Measurements from ENCODE around the gene DSCAML1. TPM values are rescaled to one million over a fixed set of nuclear protein-coding genes. Genes with fewer than 3 reads are reported as not detected.

Gene DSCAML1
- total RNA-seq, 1 experiment from 2014 or later = 0.90 TPM

DNA sequence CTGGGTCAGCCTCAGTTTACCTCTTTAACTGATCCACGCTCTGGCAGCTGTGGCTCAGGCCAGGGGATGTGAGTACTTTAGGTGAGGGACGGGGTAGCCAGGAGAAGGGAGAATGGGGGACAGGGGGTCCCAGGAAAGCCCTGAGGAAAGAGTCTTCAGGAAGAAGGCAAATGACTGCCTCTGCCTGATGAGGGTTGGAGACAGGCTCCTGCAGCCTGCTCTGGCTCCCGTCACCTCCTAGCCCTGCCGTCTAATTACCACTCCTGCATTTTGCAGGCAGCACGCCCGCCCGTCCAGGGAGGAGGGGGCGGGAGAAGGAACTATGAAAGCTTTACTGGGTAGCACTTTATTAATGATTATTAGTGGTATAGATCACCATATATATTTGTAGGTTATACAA is 352.8 kb downstream of the DSCAML1 start:
- no peaks in the 10 kb centered on the region for H3K36me3 Mint-ChIP-seq
- H3K27me3 Mint-ChIP-seq (ENCODE audit: low read depth) = no peaks in the 10 kb centered on the region
- TF ChIP-seq ATF1 (CRISPR knock-in tag; IDR thresholded peaks at IDR 0.05) (no peak), SMAD3 (CRISPR knock-in tag; IDR thresholded peaks at IDR 0.05; ENCODE audit: borderline replicate concordance) (no peak), FOXJ3 (CRISPR knock-in tag; IDR thresholded peaks at IDR 0.05; ENCODE audit: borderline replicate concordance) (no peak)
- no peaks in the 10 kb centered on the region for H3K9me3 Mint-ChIP-seq
- DNase-seq (ENCODE audit: low spot score) = no peak
- H3K4me1 Mint-ChIP-seq = peaks cover 7% of the 10 kb centered on the region
- ChIA-PET CTCF (interaction anchor here (0.6 to 4.9 kb wide), 48 partner anchors 11 to 375 kb away, joined by 3 to 84 read pairs (median 4); partner anchors contain the start of gene CEP164), POLR2A (no interaction called here)
- H3K27ac Mint-ChIP-seq = no peak overlapping the region
- no peak for ATAC-seq
- H3K4me3 Mint-ChIP-seq = no peak overlapping the region

- ChIA-PET POLR2A (no interaction called here), CTCF (interaction anchor here (0.6 to 4.9 kb wide), 53 partner anchors 12 to 441 kb away, joined by 3 to 84 read pairs (median 4); partner anchors contain the start of gene CEP164)
- Mint-ChIP-seq H3K27ac (no peak overlapping the region), H3K27me3 (ENCODE audit: low read depth) (no peaks in the 10 kb centered on the region), H3K36me3 (no peaks in the 10 kb centered on the region), H3K4me3 (no peak overlapping the region), H3K4me1 (peaks cover 7% of the 10 kb centered on the region), H3K9me3 (no peaks in the 10 kb centered on the region)
- DNase-seq (ENCODE audit: low spot score) (peak; percentile 84), ATAC-seq (peak; percentile 95)
- TF ChIP-seq, protein P1, sequence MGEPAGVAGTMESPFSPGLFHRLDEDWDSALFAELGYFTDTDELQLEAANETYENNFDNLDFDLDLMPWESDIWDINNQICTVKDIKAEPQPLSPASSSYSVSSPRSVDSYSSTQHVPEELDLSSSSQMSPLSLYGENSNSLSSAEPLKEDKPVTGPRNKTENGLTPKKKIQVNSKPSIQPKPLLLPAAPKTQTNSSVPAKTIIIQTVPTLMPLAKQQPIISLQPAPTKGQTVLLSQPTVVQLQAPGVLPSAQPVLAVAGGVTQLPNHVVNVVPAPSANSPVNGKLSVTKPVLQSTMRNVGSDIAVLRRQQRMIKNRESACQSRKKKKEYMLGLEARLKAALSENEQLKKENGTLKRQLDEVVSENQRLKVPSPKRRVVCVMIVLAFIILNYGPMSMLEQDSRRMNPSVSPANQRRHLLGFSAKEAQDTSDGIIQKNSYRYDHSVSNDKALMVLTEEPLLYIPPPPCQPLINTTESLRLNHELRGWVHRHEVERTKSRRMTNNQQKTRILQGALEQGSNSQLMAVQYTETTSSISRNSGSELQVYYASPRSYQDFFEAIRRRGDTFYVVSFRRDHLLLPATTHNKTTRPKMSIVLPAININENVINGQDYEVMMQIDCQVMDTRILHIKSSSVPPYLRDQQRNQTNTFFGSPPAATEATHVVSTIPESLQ (CRISPR knock-in tag; IDR thresholded peaks at IDR 0.05) = no peak
- TF ChIP-seq RORB (CRISPR knock-in tag; IDR thresholded peaks at IDR 0.05) (no peak), JAZF1 (CRISPR knock-in tag; IDR thresholded peaks at IDR 0.05) (no peak), IRF2 (CRISPR knock-in tag; IDR thresholded peaks at IDR 0.05; ENCODE audit: borderline replicate concordance, low read depth) (no peak), USF1 (CRISPR knock-in tag; IDR thresholded peaks at IDR 0.05) (no peak), ZNF219 (CRISPR knock-in tag; IDR thresholded peaks at IDR 0.05; ENCODE audit: borderline replicate concordance) (no peak), ETV6 (CRISPR knock-in tag; IDR thresholded peaks at IDR 0.05) (no peak), ZNF423 (CRISPR knock-in tag; IDR thresholded peaks at IDR 0.05) (0 out of 2 replicates have a peak, but pooled peaks have one; percentile 12)
- TF ChIP-seq, protein P2, sequence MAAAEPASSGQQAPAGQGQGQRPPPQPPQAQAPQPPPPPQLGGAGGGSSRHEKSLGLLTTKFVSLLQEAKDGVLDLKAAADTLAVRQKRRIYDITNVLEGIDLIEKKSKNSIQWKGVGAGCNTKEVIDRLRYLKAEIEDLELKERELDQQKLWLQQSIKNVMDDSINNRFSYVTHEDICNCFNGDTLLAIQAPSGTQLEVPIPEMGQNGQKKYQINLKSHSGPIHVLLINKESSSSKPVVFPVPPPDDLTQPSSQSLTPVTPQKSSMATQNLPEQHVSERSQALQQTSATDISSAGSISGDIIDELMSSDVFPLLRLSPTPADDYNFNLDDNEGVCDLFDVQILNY (CRISPR knock-in tag; IDR thresholded peaks at IDR 0.05) = no peak
- TF ChIP-seq, protein P3, sequence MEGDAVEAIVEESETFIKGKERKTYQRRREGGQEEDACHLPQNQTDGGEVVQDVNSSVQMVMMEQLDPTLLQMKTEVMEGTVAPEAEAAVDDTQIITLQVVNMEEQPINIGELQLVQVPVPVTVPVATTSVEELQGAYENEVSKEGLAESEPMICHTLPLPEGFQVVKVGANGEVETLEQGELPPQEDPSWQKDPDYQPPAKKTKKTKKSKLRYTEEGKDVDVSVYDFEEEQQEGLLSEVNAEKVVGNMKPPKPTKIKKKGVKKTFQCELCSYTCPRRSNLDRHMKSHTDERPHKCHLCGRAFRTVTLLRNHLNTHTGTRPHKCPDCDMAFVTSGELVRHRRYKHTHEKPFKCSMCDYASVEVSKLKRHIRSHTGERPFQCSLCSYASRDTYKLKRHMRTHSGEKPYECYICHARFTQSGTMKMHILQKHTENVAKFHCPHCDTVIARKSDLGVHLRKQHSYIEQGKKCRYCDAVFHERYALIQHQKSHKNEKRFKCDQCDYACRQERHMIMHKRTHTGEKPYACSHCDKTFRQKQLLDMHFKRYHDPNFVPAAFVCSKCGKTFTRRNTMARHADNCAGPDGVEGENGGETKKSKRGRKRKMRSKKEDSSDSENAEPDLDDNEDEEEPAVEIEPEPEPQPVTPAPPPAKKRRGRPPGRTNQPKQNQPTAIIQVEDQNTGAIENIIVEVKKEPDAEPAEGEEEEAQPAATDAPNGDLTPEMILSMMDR (IDR thresholded peaks at IDR 0.05) = peak; percentile 56; the same call in 1 of the 2 replicates
Observed at GRCh38 chr11:117443266-117444186, 353.5 kb downstream of the DSCAML1 start.

DNA sequence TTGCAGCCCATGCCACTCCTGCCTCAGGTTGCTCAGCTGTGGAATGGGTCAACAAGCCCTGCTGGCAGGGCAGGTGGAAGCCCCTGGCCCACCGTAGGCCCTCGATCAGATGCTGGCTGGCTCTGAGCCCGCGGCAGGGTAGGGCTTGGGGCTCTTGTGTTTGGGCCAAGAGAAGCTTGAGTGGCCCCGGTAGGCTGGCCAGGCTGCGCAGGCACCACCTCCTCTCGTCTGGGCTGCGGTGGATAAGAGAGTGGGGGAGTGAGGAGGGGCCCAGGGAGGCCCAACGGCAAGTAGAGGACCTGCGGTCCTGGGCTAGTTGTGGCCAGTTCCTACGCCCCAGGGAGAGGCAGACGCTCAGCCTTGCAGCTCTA is 354.2 kb downstream of the DSCAML1 start:
- Mint-ChIP-seq H3K27ac (no peak overlapping the region), H3K36me3 (no peaks in the 10 kb centered on the region), H3K4me3 (no peak overlapping the region), H3K9me3 (no peaks in the 10 kb centered on the region), H3K27me3 (ENCODE audit: low read depth) (no peaks in the 10 kb centered on the region), H3K4me1 (peaks cover 7% of the 10 kb centered on the region)
- ATAC-seq (no peak), DNase-seq (ENCODE audit: low spot score) (no peak)
- ChIA-PET CTCF (interaction anchor here (0.9 to 4.9 kb wide), 35 partner anchors 12 to 442 kb away, joined by 3 to 84 read pairs (median 6); partner anchors contain the start of gene CEP164), POLR2A (no interaction called here)
- TF ChIP-seq, protein P3 (IDR thresholded peaks at IDR 0.05) = no peak
- TF ChIP-seq JAZF1 (CRISPR knock-in tag; IDR thresholded peaks at IDR 0.05) (no peak), ZNF138 (CRISPR knock-in tag; conservative IDR thresholded peaks at IDR 0.05) (no peak), TCF7 (CRISPR knock-in tag; IDR thresholded peaks at IDR 0.05; ENCODE audit: low read depth) (no peak)
- TF ChIP-seq, protein P4, sequence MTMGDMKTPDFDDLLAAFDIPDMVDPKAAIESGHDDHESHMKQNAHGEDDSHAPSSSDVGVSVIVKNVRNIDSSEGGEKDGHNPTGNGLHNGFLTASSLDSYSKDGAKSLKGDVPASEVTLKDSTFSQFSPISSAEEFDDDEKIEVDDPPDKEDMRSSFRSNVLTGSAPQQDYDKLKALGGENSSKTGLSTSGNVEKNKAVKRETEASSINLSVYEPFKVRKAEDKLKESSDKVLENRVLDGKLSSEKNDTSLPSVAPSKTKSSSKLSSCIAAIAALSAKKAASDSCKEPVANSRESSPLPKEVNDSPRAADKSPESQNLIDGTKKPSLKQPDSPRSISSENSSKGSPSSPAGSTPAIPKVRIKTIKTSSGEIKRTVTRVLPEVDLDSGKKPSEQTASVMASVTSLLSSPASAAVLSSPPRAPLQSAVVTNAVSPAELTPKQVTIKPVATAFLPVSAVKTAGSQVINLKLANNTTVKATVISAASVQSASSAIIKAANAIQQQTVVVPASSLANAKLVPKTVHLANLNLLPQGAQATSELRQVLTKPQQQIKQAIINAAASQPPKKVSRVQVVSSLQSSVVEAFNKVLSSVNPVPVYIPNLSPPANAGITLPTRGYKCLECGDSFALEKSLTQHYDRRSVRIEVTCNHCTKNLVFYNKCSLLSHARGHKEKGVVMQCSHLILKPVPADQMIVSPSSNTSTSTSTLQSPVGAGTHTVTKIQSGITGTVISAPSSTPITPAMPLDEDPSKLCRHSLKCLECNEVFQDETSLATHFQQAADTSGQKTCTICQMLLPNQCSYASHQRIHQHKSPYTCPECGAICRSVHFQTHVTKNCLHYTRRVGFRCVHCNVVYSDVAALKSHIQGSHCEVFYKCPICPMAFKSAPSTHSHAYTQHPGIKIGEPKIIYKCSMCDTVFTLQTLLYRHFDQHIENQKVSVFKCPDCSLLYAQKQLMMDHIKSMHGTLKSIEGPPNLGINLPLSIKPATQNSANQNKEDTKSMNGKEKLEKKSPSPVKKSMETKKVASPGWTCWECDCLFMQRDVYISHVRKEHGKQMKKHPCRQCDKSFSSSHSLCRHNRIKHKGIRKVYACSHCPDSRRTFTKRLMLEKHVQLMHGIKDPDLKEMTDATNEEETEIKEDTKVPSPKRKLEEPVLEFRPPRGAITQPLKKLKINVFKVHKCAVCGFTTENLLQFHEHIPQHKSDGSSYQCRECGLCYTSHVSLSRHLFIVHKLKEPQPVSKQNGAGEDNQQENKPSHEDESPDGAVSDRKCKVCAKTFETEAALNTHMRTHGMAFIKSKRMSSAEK (CRISPR knock-in tag; IDR thresholded peaks at IDR 0.05; ENCODE audit: borderline replicate concordance) = no peak
